Measurements from ENCODE around the gene ASRGL1. TPM values are rescaled to one million over a fixed set of nuclear protein-coding genes. Genes with fewer than 3 reads are reported as not detected.

The ASRGL1 gene
- total RNA-seq, 2 experiments from 2014 or later, result 9.2 to 10.2 TPM

GRCh38 chr11:62439785-62440602 is 102.7 kb downstream of the ASRGL1 start:
- BruUV-seq (replicated peaks), result no TSS peak
- H3K27ac ChIP-seq (ENCODE audit: low read depth, low read length, poor library complexity, severe bottlenecking), result no peak overlapping the region
- no peaks in the 10 kb centered on the region for H3K9me3 ChIP-seq (ENCODE audit: low read length)
- ChIA-PET CTCF (ENCODE audit: unreplicated experiment) (no interaction called here), POLR2A (interaction anchor here (0.7 kb wide), 1 partner anchor 36 kb away, joined by 3 read pairs; no protein-coding TSS in a partner anchor)
- no peaks in the 10 kb centered on the region for H4K20me1 ChIP-seq (ENCODE audit: insufficient read depth, low read length)
- TF ChIP-seq EZH2phosphoT487 (IDR thresholded peaks at IDR 0.05; ENCODE audit: borderline replicate concordance, low read depth, low read length), result no peak
- TF ChIP-seq, protein P1, sequence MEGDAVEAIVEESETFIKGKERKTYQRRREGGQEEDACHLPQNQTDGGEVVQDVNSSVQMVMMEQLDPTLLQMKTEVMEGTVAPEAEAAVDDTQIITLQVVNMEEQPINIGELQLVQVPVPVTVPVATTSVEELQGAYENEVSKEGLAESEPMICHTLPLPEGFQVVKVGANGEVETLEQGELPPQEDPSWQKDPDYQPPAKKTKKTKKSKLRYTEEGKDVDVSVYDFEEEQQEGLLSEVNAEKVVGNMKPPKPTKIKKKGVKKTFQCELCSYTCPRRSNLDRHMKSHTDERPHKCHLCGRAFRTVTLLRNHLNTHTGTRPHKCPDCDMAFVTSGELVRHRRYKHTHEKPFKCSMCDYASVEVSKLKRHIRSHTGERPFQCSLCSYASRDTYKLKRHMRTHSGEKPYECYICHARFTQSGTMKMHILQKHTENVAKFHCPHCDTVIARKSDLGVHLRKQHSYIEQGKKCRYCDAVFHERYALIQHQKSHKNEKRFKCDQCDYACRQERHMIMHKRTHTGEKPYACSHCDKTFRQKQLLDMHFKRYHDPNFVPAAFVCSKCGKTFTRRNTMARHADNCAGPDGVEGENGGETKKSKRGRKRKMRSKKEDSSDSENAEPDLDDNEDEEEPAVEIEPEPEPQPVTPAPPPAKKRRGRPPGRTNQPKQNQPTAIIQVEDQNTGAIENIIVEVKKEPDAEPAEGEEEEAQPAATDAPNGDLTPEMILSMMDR (conservative IDR thresholded peaks at IDR 0.05; ENCODE audit: low read length), result no peak
- H2AFZ ChIP-seq (ENCODE audit: low read length), result no peak overlapping the region
- no peaks in the 10 kb centered on the region for H3K79me2 ChIP-seq (ENCODE audit: insufficient read depth, low read depth, low read length)
- no peaks in the 10 kb centered on the region for H3K36me3 ChIP-seq (ENCODE audit: insufficient read depth, low read length)
- H3K4me3 ChIP-seq (ENCODE audit: low read depth, low read length, poor library complexity, severe bottlenecking), result no peak overlapping the region
- DNase-seq (ENCODE audit: low spot score), result no peak
- H3K9me2 ChIP-seq (ENCODE audit: insufficient read depth, low read length), result no peaks in the 10 kb centered on the region
- intact Hi-C loops (cut with micrococcal nuclease; ENCODE audit: unreplicated experiment), result no loop called here
- H3K4me2 ChIP-seq (ENCODE audit: low read length), result no peak overlapping the region
- no peaks in the 10 kb centered on the region for H3K4me1 ChIP-seq (ENCODE audit: insufficient read depth, low read length, poor library complexity, severe bottlenecking)

Other genes with a start within 250 kb of the ASRGL1 start
- 89.1 and 103 TPM in 2 replicates for gene INCENP, start 213.4 kb upstream of the ASRGL1 start, total RNA-seq (2014; rRNA removed; shearing (Covaris generic))
- 183 and 212 TPM in 2 replicates for gene INCENP, start 213.4 kb upstream of the ASRGL1 start, total RNA-seq (2022)
- gene SCGB1D1, start 147.2 kb upstream of the ASRGL1 start, total RNA-seq (2014; rRNA removed; shearing (Covaris generic)), result not detected in 2 replicates
- not detected in 2 replicates for gene SCGB1D1, start 147.2 kb upstream of the ASRGL1 start, total RNA-seq (2022)
- not detected in 2 replicates for gene SCGB2A1, start 128.8 kb upstream of the ASRGL1 start, total RNA-seq (2014; rRNA removed; shearing (Covaris generic))
- not detected in 2 replicates for gene SCGB2A1, start 128.8 kb upstream of the ASRGL1 start, total RNA-seq (2022)
- gene SCGB1D2, start 95.2 kb upstream of the ASRGL1 start, total RNA-seq (2014; rRNA removed; shearing (Covaris generic)), result not detected in 2 replicates
- not detected in 2 replicates for gene SCGB1D2, start 95.2 kb upstream of the ASRGL1 start, total RNA-seq (2022)
- gene SCGB2A2, start 67.3 kb upstream of the ASRGL1 start, total RNA-seq (2014; rRNA removed; shearing (Covaris generic)), result not detected in 2 replicates
- gene SCGB2A2, start 67.3 kb upstream of the ASRGL1 start, total RNA-seq (2022), result not detected in 2 replicates
- gene SCGB1D4, start 38.4 kb upstream of the ASRGL1 start, total RNA-seq (2014; rRNA removed; shearing (Covaris generic)), result not detected in 2 replicates
- gene SCGB1D4, start 38.4 kb upstream of the ASRGL1 start, total RNA-seq (2022), result not detected in 2 replicates
- gene SCGB1A1, start 81.6 kb downstream of the ASRGL1 start, total RNA-seq (2014; rRNA removed; shearing (Covaris generic)), result not detected in 2 replicates
- gene SCGB1A1, start 81.6 kb downstream of the ASRGL1 start, total RNA-seq (2022), result not detected in 2 replicates
- gene AHNAK, start 209.4 kb downstream of the ASRGL1 start, total RNA-seq (2014; rRNA removed; shearing (Covaris generic)), result 0.08 and 0.28 TPM in 2 replicates
- 0.21 and 0.30 TPM in 2 replicates for gene AHNAK, start 209.4 kb downstream of the ASRGL1 start, total RNA-seq (2022)
- gene EEF1G, start 236.4 kb downstream of the ASRGL1 start, total RNA-seq (2014; rRNA removed; shearing (Covaris generic)), result 2,328 and 2,651 TPM in 2 replicates
- gene EEF1G, start 236.4 kb downstream of the ASRGL1 start, total RNA-seq (2022), result 1,778 and 1,903 TPM in 2 replicates

Measured in OCI-LY7 (cell line).